Mesenteric fat pad (tissue), 1 donor: ENCODE data around the gene HOXA13. TPM values are rescaled to one million over a fixed set of nuclear protein-coding genes. Genes with fewer than 3 reads are reported as not detected.

Source experiments
- DNase-seq: peaks from one replicate; pipeline ENCODE4 v3.0.0-alpha.2; 2020; ENCODE audit warnings: low spot score
- total RNA-seq: library from RNA; stranded (reverse); fragmentation: NEBNext Ultra II Directional; extraction: Animal tissue kit (Norgen Biotek cat#: 25700); gene quantifications from one replicate; pipeline ENCODE4 v1.2.1, GENCODE V29; 2021
- donor health status: DM: yes; HTN: yes; CAD: no.

Gene HOXA13
- total RNA-seq, 1 donor from 2014 or later, result 1.9 TPM

GRCh38 chr7:27193335-27194001 lies 6.4 kb downstream of the HOXA13 start:
- DNase-seq, result peak; percentile 62

GRCh38 chr7:27192546-27193334 lies 7.2 kb downstream of the HOXA13 start:
- peak; percentile 89 for DNase-seq

GRCh38 chr7:27191833-27192545 lies 7.9 kb downstream of the HOXA13 start:
- peak; percentile 89 for DNase-seq

GRCh38 chr7:27191161-27191731 lies 8.6 kb downstream of the HOXA13 start:
- peak; percentile 57 for DNase-seq

GRCh38 chr7:27189997-27190748 lies 9.7 kb downstream of the HOXA13 start:
- peak; percentile 18 for DNase-seq

GRCh38 chr7:27189295-27189996 lies 10.4 kb downstream of the HOXA13 start:
- DNase-seq, result peak; percentile 89

GRCh38 chr7:27188386-27189294 lies 11.3 kb downstream of the HOXA13 start:
- DNase-seq, result peak; percentile 89

GRCh38 chr7:27187475-27188385 lies 12.2 kb downstream of the HOXA13 start:
- peak; percentile 67 for DNase-seq

- DNase-seq, result peak; percentile 11
Observed at GRCh38 chr7:27186668-27187474, 13.0 kb downstream of the HOXA13 start.

GRCh38 chr7:27185854-27186667 lies 13.8 kb downstream of the HOXA13 start:
- no peak for DNase-seq

GRCh38 chr7:27185013-27185853 lies 14.7 kb downstream of the HOXA13 start, which contains the start of gene HOXA11:
HOXA11 (minus strand) TSS chr7:27185232; CDS start chr7:27185144, 88 bp downstream.
- DNase-seq, result peak; percentile 83

- peak; percentile 87 for DNase-seq
Observed at GRCh38 chr7:27184337-27185012, 15.4 kb downstream of the HOXA13 start.

- DNase-seq, result peak; percentile 73
Observed at GRCh38 chr7:27183682-27184336, 16.1 kb downstream of the HOXA13 start.
